Measurements from ENCODE around the gene SDK2.
"Not testable (repeated sequence)": the region's sequence is repeated elsewhere in the genome, so short reads cannot be mapped to it uniquely, and the experiment has no call there.

SDK2 gene

GRCh38 chr17:73474370-73474988, 169.8 kb downstream of the SDK2 start:
- no peak for DNase-seq

- not testable (repeated sequence) for DNase-seq
Measured at GRCh38 chr17:73472715-73473114, 171.5 kb downstream of the SDK2 start.

GRCh38 chr17:73471924-73472323, 172.3 kb downstream of the SDK2 start:
- no peak for DNase-seq

GRCh38 chr17:73470316-73470826, 173.9 kb downstream of the SDK2 start:
- DNase-seq: no peak

- DNase-seq: no peak
Measured at GRCh38 chr17:73469311-73469710, 174.9 kb downstream of the SDK2 start.

GRCh38 chr17:73468221-73468620, 176.0 kb downstream of the SDK2 start:
- DNase-seq: no peak

GRCh38 chr17:73467651-73468050, 176.6 kb downstream of the SDK2 start:
- no peak for DNase-seq

- DNase-seq: no peak
Measured at GRCh38 chr17:73466704-73467433, 177.4 kb downstream of the SDK2 start.

GRCh38 chr17:73465953-73466230, 178.4 kb downstream of the SDK2 start:
- no peak for DNase-seq

GRCh38 chr17:73465130-73465952, 178.9 kb downstream of the SDK2 start:
- no peak for DNase-seq

GRCh38 chr17:73464447-73464846, 179.8 kb downstream of the SDK2 start:
- DNase-seq: no peak

- DNase-seq: no peak
Measured at GRCh38 chr17:73463821-73464220, 180.4 kb downstream of the SDK2 start.

GRCh38 chr17:73462823-73463222, 181.4 kb downstream of the SDK2 start:
- no peak for DNase-seq

GRCh38 chr17:73459980-73460379, 184.3 kb downstream of the SDK2 start:
- no peak for DNase-seq

- no peak for DNase-seq
Measured at GRCh38 chr17:73455767-73456166, 188.5 kb downstream of the SDK2 start.

GRCh38 chr17:73455050-73455687, 189.1 kb downstream of the SDK2 start:
- DNase-seq: no peak

GRCh38 chr17:73453494-73453893, 190.8 kb downstream of the SDK2 start:
- DNase-seq: not testable (repeated sequence)

GRCh38 chr17:73453090-73453489, 191.2 kb downstream of the SDK2 start:
- DNase-seq: no peak

GRCh38 chr17:73452009-73452408, 192.2 kb downstream of the SDK2 start:
- no peak for DNase-seq

- DNase-seq: no peak
Measured at GRCh38 chr17:73447319-73447718, 196.9 kb downstream of the SDK2 start.

GRCh38 chr17:73446617-73447016, 197.6 kb downstream of the SDK2 start:
- no peak for DNase-seq

GRCh38 chr17:73445466-73445865, 198.8 kb downstream of the SDK2 start:
- DNase-seq: no peak

GRCh38 chr17:73444021-73444420, 200.2 kb downstream of the SDK2 start:
- DNase-seq: no peak
